ENCODE measurements around the gene POLR3K.

POLR3K gene

GRCh38 chr16:79151-80054 is 26.0 kb upstream of the POLR3K start:
- in situ Hi-C loops (cut with MboI; ENCODE audit: low sequenced_read_pairs): no loop called here

DNA sequence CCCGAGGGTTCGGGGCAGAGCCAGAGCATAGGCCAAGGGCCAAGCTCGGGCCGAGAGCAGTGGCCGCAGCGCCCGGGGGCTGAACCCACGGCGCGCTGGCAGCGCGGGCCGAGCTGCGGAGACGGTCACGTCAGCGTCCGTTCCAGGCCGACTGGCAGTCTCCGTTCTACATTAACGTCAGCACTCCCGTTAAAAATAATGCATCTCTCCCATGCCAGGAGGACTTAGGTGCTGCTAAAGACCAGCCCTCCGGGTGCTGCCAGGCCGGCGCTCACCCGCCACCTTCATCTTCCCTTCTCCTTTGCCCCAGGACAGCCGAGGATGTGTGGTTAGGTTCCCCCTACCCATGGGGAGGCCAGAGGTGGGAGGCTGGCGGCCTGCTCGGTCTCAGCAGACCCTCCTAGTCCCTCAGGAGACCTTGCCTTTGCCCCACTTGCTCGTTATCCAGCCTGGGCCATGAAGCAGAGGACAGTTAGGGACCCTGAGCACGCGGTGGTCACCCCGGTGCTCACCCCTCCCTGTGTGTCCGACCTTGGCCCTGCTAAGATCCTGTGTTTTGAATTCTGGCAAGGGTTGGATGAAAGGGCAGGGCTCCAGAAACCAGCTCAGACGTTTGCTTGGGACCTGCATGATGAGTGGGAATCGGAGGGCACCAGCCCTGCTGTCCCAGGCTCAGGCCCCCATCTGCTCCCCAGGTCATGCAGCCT is 25.2 kb upstream of the POLR3K start:
- in situ Hi-C loops (cut with MboI; ENCODE audit: low sequenced_read_pairs): no loop called here

- in situ Hi-C loops (cut with MboI; ENCODE audit: low sequenced_read_pairs): no loop called here
These were observed 24.5 kb upstream of the POLR3K start, which contains the start of gene MPG for GRCh38 chr16:77807-78443. Gene MPG (plus strand): TSS chr16:78225. CDS start chr16:78310, 85 bp downstream.

GRCh38 chr16:77273-77806 is 23.9 kb upstream of the POLR3K start:
- in situ Hi-C loops (cut with MboI; ENCODE audit: low sequenced_read_pairs): no loop called here

- in situ Hi-C loops (cut with MboI; ENCODE audit: low sequenced_read_pairs): no loop called here
These were observed 23.3 kb upstream of the POLR3K start for GRCh38 chr16:76535-77272.

- in situ Hi-C loops (cut with MboI; ENCODE audit: low sequenced_read_pairs): no loop called here
These were observed 22.4 kb upstream of the POLR3K start for GRCh38 chr16:75580-76501.

DNA sequence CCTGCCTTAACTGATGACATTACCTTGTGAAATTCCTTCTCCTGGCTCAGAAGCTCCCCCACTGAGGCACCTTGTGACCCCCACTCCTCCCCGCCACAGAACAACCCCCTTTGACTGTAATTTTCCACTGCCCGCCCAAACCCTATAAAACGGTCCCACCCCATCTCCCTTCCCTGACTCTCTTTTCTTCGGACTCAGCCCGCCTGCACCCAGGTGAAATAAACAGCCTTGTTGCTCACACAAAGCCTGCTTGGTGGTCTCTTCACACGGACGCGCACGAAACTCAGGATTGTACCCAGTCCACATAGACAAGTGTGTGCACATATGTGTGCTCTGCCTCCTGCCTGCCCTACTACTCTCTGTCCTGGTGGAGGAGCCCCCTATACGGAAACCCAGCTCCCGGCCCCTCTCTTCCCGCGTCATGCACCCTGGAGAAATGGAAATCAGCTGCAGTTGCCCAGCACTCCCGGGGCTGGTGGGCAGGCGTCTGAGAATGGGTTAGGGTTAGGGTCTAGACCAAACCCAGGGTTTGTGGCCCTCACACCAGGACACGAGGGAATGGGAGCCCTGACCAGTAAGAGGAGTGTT is 21.4 kb upstream of the POLR3K start:
- in situ Hi-C loops (cut with MboI; ENCODE audit: low sequenced_read_pairs): no loop called here

GRCh38 chr16:74051-74746 is 20.8 kb upstream of the POLR3K start:
- in situ Hi-C loops (cut with MboI; ENCODE audit: low sequenced_read_pairs): no loop called here

- in situ Hi-C loops (cut with MboI; ENCODE audit: low sequenced_read_pairs): no loop called here
These were observed 19.4 kb upstream of the POLR3K start, which contains the start of gene RHBDF1 for GRCh38 chr16:72561-73548. Gene RHBDF1 (minus strand): TSS chr16:72631. CDS start chr16:65015, 7,616 bp downstream.

DNA sequence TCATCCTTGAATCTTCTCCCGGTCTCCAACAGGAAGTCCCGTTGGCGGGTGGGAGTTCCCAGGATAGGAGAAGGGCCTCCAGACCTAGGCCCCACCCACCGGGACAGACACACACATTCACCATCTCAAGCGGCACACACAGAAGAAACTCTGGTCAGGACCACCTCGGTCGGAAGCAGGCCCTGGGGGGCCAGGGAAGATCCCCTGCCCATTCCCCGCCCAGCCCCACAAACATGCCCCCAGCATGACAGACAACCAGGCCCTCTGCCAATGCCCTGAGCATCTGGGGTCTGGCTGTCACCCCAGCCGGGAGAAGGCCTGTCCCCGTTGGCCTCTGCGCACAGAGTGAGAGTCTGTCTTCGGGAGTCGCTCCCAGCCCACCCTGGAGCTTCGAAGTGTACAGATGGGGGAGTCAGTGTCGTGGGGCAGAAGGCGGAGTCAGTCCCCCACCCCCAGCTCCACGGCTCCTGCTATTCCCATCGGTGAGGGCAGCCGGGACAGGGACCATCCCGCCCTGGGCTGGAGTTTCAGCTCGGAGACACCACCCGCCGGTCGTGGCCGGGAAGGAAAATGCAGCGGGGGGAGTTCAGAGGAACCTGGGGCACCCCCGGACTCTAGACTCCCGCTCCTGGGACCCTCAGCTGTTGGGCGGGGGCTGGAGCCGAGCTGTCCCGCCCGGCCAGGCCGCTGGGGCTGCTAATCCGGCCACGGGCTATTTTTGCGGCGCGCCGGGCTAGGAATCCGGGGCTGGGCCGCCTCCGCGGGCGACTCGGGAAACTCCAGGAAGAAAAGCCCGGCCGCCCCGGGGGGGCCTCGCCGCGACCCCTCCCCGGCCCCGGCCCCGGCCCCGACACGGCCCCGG is 18.4 kb upstream of the POLR3K start:
- in situ Hi-C loops (cut with MboI; ENCODE audit: low sequenced_read_pairs): no loop called here

DNA sequence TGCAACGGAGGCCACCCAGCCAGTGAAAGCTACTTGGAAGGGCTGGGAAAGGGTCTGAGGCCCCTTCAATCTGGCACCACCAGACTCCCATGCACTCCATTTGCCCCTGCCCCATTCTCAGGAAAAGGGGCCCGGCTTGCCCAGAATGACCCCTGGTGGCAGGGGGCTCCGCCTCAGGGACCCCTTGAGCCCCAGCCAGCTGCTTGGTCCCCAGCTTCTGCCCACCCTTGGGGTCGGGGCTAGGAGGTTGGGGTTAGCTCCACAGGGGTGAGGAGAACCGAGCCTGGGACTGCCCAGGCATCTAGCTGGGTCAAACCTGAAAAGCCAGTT is 17.8 kb upstream of the POLR3K start:
- in situ Hi-C loops (cut with MboI; ENCODE audit: low sequenced_read_pairs): no loop called here

- in situ Hi-C loops (cut with MboI; ENCODE audit: low sequenced_read_pairs): no loop called here
These were observed 15.8 kb upstream of the POLR3K start for GRCh38 chr16:69181-69580.

DNA sequence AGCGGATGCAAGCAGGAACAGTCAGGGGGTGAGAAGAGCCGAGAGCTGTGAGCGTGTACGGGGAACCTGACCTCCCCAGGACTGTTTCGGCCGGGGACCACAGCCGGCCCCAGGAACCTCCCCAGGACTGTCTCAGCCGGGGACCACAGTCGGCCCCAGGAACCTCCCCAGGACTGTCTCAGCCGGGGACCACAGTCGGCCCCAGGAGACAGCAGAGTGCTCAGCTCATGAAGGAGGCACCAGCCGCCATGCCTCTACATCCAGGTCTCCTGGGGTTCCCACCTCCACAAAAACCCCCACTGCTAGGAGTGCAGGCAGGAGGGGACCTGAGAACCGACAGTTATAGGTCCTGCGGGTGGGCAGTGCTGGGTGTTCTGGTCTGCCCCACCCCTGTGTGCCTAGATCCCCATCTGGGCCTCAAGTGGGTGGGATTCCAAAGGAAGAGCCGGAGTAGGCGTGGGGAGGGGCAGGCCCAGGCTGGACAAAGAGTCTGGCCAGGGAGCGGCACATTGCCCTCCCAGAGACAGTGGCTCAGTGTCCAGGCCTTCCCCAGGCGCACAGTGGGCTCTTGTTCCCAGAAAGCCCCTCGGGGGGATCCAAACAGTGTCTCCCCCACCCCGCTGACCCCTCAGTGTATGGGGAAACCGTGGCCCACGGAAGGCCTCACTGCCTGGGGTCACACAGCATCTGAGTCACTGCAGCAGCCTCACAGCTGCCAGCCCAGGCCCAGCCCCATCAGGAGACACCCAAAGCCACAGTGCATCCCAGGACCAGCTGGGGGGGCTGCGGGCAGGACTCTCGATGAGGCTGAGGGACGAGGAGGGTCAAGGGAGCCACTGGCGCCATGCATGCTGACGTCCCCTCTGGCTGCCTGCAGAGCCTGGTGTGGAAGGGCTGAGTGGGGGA is 14.7 kb upstream of the POLR3K start:
- in situ Hi-C loops (cut with MboI; ENCODE audit: low sequenced_read_pairs): no loop called here

DNA sequence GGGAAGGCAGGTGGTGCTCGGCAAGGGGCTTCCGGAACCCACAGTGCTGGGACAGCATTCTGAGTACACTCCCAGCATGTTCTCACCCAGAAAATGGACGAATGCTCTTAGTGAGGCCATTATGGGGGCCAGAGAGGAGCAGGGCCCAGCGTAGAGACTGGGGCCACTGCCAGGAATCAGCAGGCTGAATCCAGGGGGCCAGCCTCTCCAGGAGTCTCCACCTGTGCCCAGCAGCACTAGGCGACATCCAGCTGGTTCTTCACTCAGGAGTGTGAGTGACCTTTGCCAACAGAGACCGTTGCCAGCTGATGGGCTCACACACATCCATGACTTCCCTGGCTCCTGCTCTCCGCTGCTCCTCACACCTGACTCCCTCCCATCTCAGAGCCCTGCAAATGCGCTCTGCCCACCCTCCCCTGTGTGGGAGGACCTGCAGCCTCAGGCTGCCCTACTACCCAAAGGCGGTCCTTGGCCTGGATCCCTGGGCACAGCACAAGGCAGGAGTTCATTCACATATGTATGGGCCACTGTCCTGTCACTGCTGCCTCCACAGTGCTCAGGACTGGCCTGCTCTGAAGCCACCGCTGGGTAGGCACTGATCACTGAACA is 13.9 kb upstream of the POLR3K start:
- in situ Hi-C loops (cut with MboI; ENCODE audit: low sequenced_read_pairs): no loop called here

Data from hTERT RPE-1 (cell line).